GM10248 (cell line): Measurements from ENCODE around the gene SAMHD1.
"Not testable (repeated sequence)": the region's sequence is repeated elsewhere in the genome, so short reads cannot be mapped to it uniquely, and the experiment has no call there.

Experiments used
- CTCF ChIA-PET: fragments of 300-600 bp; sonication (Branson Sonifier 250); formaldehyde crosslinking; extraction: SDS; loops from one replicate; lab custom pipeline; 2021; ENCODE audit warnings: antibody characterized with exemption; lab: Yijun Ruan, JAX
- POLR2A ChIA-PET: fragments of 350-650 bp; sonication (Branson Sonifier 250); formaldehyde crosslinking; extraction: SDS; loops from one replicate; lab custom pipeline; 2020; ENCODE audit warnings: antibody characterized with exemption; lab: Yijun Ruan, JAX
- DNase-seq: peaks from one replicate; pipeline ENCODE4 v3.0.0; 2012; ENCODE audit errors: extremely low spot score
- TF ChIP-seq, protein P1 (sequence below): IDR thresholded peaks from 2 replicates; pipeline ENCODE4 v1.5.1; 2012; ENCODE audit warnings: mild to moderate bottlenecking, low read depth; ENCODE audit errors: extremely low read depth, missing control alignments, control extremely low read depth

SAMHD1 gene

DNA sequence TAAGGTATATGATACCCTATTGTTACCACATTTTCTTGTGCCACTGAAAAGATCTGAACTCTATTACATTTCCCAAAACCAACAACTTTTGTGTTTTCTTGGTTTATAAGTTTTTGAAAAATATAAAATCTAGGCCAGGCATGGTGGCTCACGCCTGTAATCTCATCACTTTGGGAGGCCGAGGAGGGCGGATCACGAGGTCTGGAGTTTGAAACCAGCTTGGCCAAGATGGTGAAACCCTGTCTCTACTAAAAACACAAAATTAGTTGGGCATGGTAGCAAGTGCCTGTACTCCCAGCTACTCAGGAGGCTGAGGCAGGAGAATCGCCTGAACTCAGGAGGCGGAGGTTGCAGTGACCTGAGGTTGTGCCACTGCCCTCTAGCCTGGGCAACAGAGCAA, 34.3 kb downstream of the SAMHD1 start:
- no peak for DNase-seq
- CTCF ChIA-PET: interaction anchor here (0.9 to 5.2 kb wide), 5 partner anchors 9 to 645 kb away, joined by 3 to 34 read pairs (median 3); partner anchors contain the start of gene DSN1
- POLR2A ChIA-PET: no interaction called here
- TF ChIP-seq, protein P1, sequence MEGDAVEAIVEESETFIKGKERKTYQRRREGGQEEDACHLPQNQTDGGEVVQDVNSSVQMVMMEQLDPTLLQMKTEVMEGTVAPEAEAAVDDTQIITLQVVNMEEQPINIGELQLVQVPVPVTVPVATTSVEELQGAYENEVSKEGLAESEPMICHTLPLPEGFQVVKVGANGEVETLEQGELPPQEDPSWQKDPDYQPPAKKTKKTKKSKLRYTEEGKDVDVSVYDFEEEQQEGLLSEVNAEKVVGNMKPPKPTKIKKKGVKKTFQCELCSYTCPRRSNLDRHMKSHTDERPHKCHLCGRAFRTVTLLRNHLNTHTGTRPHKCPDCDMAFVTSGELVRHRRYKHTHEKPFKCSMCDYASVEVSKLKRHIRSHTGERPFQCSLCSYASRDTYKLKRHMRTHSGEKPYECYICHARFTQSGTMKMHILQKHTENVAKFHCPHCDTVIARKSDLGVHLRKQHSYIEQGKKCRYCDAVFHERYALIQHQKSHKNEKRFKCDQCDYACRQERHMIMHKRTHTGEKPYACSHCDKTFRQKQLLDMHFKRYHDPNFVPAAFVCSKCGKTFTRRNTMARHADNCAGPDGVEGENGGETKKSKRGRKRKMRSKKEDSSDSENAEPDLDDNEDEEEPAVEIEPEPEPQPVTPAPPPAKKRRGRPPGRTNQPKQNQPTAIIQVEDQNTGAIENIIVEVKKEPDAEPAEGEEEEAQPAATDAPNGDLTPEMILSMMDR: no peak

DNA sequence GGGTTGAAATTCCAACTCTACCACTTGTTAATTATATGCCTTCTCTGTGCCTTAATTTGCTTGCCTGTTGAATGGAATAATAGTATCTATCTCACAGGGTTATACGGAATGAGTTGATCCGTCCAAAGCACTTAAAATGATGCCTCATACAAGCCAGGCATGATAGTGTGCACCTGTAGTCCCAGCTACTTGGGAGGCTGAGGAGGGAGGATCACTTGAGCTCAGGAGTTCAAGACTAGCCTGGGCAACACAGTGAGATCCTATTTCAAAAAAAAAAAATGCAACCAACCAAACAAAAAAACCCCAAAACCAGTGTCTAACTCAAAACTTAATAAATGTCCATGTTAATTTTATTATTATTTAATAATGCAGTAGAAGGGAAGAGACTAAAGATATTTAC, 35.3 kb downstream of the SAMHD1 start:
- DNase-seq: no peak
- ChIA-PET CTCF (interaction anchor here (1.2 kb wide), 1 partner anchor 108 kb away, joined by 3 read pairs; no protein-coding TSS in a partner anchor), POLR2A (no interaction called here)
- TF ChIP-seq, protein P1: no peak

DNA sequence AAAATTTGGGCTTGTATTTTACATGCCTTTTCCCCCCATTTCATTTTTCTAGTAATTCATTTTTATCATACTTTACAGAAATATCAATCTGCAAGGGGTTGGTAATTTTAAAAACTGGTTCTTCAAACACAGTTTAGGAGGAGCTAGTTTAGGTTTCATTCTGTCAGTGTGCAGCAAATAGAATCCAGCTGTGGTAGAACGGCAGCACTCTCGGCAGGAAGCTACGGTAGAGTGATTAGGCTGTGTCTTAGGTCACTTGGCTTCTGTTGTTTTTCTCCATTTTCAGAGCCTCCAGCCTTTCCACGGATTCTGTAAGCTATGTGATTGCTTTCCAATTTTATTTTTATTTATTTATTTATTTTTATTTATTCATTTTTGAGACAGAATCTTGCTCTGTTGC, 42.9 kb downstream of the SAMHD1 start:
- POLR2A ChIA-PET: no interaction called here
- CTCF ChIA-PET: interaction anchor here (1.1 to 4.4 kb wide), 5 partner anchors 11 to 706 kb away, joined by 3 to 34 read pairs (median 4); no protein-coding TSS in a partner anchor
- DNase-seq: no peak
- TF ChIP-seq, protein P1: no peak

DNA sequence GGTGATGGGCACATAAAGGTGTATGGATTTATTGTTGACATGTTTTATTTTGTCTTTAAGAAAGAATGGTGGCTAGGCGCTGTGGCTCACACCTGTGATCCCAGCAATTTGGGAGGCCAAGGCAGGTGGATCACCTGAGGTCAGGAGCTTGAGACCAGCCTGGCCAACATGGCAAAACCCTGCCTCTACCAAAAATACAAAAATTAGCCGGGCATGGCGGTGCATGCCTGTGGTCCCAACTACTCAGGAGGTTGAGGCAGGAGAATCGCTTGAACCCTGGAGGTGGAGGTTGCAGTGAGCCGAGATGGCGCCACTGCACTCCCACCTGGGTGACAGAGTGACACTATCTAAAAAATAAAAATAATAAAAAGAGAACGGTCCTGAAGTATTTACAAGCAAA, 45.4 kb downstream of the SAMHD1 start:
- DNase-seq, POLR2A ChIA-PET: not testable (repeated sequence)
- CTCF ChIA-PET: interaction anchor here (1.3 to 4.4 kb wide), 2 partner anchors 14 to 19 kb away, joined by 4 to 34 read pairs; no protein-coding TSS in a partner anchor

DNA sequence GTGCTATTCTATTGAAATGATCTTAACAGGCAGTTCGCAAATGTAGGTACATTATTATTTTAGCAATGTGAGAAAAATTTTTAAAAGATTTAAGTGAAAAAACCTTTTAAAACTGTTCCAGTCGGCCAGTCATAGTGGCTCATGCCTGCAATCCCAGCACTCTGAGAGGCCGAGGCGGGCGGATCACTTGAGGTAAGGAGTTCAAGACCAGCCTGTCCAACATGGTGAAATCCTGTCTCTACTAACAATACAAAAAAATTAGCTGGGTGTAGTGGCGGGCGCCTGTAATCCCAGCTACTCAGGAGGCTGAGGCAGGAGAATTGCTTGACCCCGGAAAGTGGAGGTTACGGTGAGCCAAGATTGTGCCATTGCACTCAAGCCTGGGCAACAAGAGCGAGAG, 45.9 kb downstream of the SAMHD1 start:
- POLR2A ChIA-PET, DNase-seq: not testable (repeated sequence)
- CTCF ChIA-PET: interaction anchor here (1.3 to 4.4 kb wide), 2 partner anchors 14 to 19 kb away, joined by 4 to 34 read pairs; no protein-coding TSS in a partner anchor

DNA sequence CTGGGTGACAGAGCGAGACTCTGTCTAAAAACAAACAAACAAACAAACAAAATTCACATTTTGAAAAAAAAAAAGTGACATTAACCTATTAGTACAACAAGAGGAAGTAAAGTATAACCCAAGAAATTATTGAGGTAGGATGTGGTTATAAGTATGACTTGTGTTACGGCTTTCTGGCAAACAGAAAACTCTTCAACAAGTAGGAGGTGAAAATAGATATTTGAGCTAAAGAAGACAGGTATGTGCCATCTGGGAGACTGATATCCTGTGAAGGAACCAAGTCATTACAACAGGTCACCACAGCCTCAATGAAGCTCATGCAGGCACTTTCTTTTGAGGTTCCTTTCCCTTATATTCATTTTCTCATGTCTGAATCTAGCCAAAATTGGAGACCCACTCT, 46.8 kb downstream of the SAMHD1 start:
- no peak for DNase-seq
- TF ChIP-seq, protein P1: no peak
- CTCF ChIA-PET: interaction anchor here (0.9 to 1.2 kb wide), 2 partner anchors 13 to 18 kb away, joined by 3 read pairs; no protein-coding TSS in a partner anchor
- POLR2A ChIA-PET: no interaction called here

DNA sequence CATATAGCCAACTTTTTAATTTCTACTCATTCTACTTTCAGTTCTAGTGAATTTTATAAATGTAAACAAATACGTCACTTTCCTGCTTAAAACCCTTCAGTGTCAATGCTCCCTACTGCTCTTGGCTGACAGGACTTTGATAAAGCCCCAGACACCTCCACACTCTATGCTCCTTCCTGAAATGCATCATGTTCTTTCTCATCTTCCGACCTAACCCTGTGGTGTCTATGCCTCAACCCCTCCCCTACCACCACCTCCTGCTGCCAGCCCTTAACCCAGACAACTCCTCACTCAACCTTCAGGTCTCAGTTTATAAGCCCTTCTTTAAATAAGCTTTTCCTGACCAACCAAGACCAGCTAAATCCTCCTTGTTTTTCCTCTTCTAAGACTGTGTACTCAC, 56.5 kb downstream of the SAMHD1 start:
- DNase-seq: no peak
- ChIA-PET POLR2A (no interaction called here), CTCF (interaction anchor here (1.4 to 1.8 kb wide), 3 partner anchors 9 to 87 kb away, joined by 4 to 6 read pairs (median 5); no protein-coding TSS in a partner anchor)
- TF ChIP-seq, protein P1: no peak
